CD8-positive, alpha-beta memory T cell (primary cell): ENCODE data around the gene PCAT6. TPM values are rescaled to one million over a fixed set of nuclear protein-coding genes. Genes with fewer than 3 reads are reported as not detected.
A peak's percentile ranks its signal among the peaks of the same experiment; 100 is the strongest.

Experiments used
- CTCF ChIA-PET: fragments of 350-600 bp; sonication (Branson Sonifier 250); formaldehyde crosslinking; loops from one replicate; lab custom pipeline; 2021; ENCODE audit warnings: antibody characterized with exemption; lab: Charles Lee
- POLR2A ChIA-PET: fragments of 350-600 bp; sonication (Branson Sonifier 250); formaldehyde crosslinking; loops from one replicate; lab custom pipeline; 2021; ENCODE audit warnings: antibody characterized with exemption; lab: Charles Lee
- DNase-seq, 5 donors: peaks; one replicate each; pipeline versions ENCODE4 v3.0.0 to v3.0.0-alpha.2; 2020 to 2022; ENCODE audit warnings: mixed read lengths in 1 of 5
- H3K27ac ChIP-seq: one replicate; pipeline ENCODE4 v1.7.0; 2013; ENCODE audit warnings: low read depth, mild to moderate bottlenecking, low read length, moderate library complexity
- H3K27me3 ChIP-seq: 2 replicates; pipeline ENCODE4 v1.7.0; 2013; ENCODE audit warnings: low read length, mild to moderate bottlenecking; ENCODE audit not compliant: insufficient read depth, poor library complexity, severe bottlenecking
- H3K36me3 ChIP-seq: 2 replicates; pipeline ENCODE4 v1.7.0; 2013; ENCODE audit warnings: mild to moderate bottlenecking, low read length, moderate library complexity; ENCODE audit not compliant: insufficient read depth
- H3K4me1 ChIP-seq: 2 replicates; pipeline ENCODE4 v1.7.0; 2013; ENCODE audit warnings: mild to moderate bottlenecking, low read length, moderate library complexity; ENCODE audit not compliant: insufficient read depth
- H3K4me3 ChIP-seq: 2 replicates; pipeline ENCODE4 v1.7.0; 2013; ENCODE audit warnings: mild to moderate bottlenecking, low read length
- H3K9me3 ChIP-seq: 2 replicates; pipeline ENCODE4 v1.7.0; 2013; ENCODE audit warnings: mild to moderate bottlenecking, low read length
- H3K27ac Mint-ChIP-seq, 8 donors: one replicate each; pipeline ENCODE4 v1.8.0; 2020 to 2021; ENCODE audit warnings: mixed read lengths in 8 of 8, mild to moderate bottlenecking in 6 of 8, inconsistent platforms in 3 of 8, moderate library complexity in 3 of 8
- H3K27me3 Mint-ChIP-seq, 2 donors: one replicate each; pipeline ENCODE4 v1.8.0; 2020 to 2021; ENCODE audit warnings: mixed read lengths in 2 of 2, mild to moderate bottlenecking in 1 of 2, moderate library complexity in 1 of 2
- H3K36me3 Mint-ChIP-seq, 3 donors: one replicate each; pipeline ENCODE4 v1.8.0; 2020 to 2021; ENCODE audit warnings: mixed read lengths in 3 of 3, inconsistent platforms in 1 of 3, mild to moderate bottlenecking in 1 of 3
- H3K4me1 Mint-ChIP-seq, 3 donors: one replicate each; pipeline ENCODE4 v1.8.0; 2020 to 2021; ENCODE audit warnings: mixed read lengths in 3 of 3, inconsistent platforms in 1 of 3, mild to moderate bottlenecking in 1 of 3
- H3K4me3 Mint-ChIP-seq, 7 donors: one replicate each; pipeline ENCODE4 v1.8.0; 2020 to 2021; ENCODE audit warnings: mixed read lengths in 7 of 7, mild to moderate bottlenecking in 6 of 7, moderate library complexity in 4 of 7, inconsistent platforms in 2 of 7
- H3K9me3 Mint-ChIP-seq, 5 donors: one replicate each; pipeline ENCODE4 v1.8.0; 2020 to 2022; ENCODE audit warnings: mixed read lengths in 5 of 5, mild to moderate bottlenecking in 3 of 5, moderate library complexity in 2 of 5, inconsistent platforms in 1 of 5
- polyA plus RNA-seq: library from polyadenylated mRNA; unstranded; fragments of 300-500 nt; fragmentation: Illumina TruSeq; gene quantifications from one replicate; pipeline ENCODE4 v1.2.3, GENCODE V29; 2021
- total RNA-seq, 2 experiments: library from RNA; stranded (reverse); gene quantifications; one replicate each; pipeline ENCODE4 v1.2.3, GENCODE V29; 2021

The PCAT6 gene
- total and polyA plus RNA-seq, 3 experiments from 2014 or later, result 0.51 to 0.56 TPM; not detected in 1

- H3K4me1 ChIP-seq, result peaks cover 5% of the 10 kb centered on the region
- Mint-ChIP-seq H3K4me3 (no peak overlapping the region), H3K9me3 (no peaks in the 10 kb centered on the region), H3K36me3 (no peaks in the 10 kb centered on the region), H3K27ac (no peak overlapping the region), H3K4me1 (peaks cover 12 to 21% (median 17%) of the 10 kb centered on the region in 3 donors), H3K27me3 (peaks cover 13 to 22% of the 10 kb centered on the region in 2 donors)
- DNase-seq, result no peak
- POLR2A ChIA-PET, result no interaction called here
- H3K27me3 ChIP-seq, result peaks cover 10% of the 10 kb centered on the region
- H3K4me3 ChIP-seq, result no peak overlapping the region
- no peaks in the 10 kb centered on the region for H3K36me3 ChIP-seq
- no peaks in the 10 kb centered on the region for H3K9me3 ChIP-seq
- H3K27ac ChIP-seq, result no peak overlapping the region
- CTCF ChIA-PET, result no interaction called here
Observed at GRCh38 chr1:202857136-202857610, 46.4 kb downstream of the PCAT6 start.

- DNase-seq, result no peak
- H3K36me3 ChIP-seq, result no peaks in the 10 kb centered on the region
- Mint-ChIP-seq H3K27me3 (peaks cover 17 to 33% of the 10 kb centered on the region in 2 donors), H3K27ac (no peak overlapping the region), H3K9me3 (no peaks in the 10 kb centered on the region), H3K4me3 (no peak overlapping the region), H3K36me3 (no peaks in the 10 kb centered on the region), H3K4me1 (peaks cover 12 to 22% (median 19%) of the 10 kb centered on the region in 3 donors)
- H3K9me3 ChIP-seq, result no peaks in the 10 kb centered on the region
- no peak overlapping the region for H3K4me3 ChIP-seq
- POLR2A ChIA-PET, result no interaction called here
- H3K27ac ChIP-seq, result no peak overlapping the region
- peaks cover 15% of the 10 kb centered on the region for H3K27me3 ChIP-seq
- CTCF ChIA-PET, result no interaction called here
- H3K4me1 ChIP-seq, result peaks cover 5% of the 10 kb centered on the region
Observed at GRCh38 chr1:202858331-202858730, 47.6 kb downstream of the PCAT6 start.

- no peak for DNase-seq
- H3K4me3 ChIP-seq, result no peak overlapping the region
- peaks cover 15% of the 10 kb centered on the region for H3K27me3 ChIP-seq
- H3K4me1 Mint-ChIP-seq, result peaks cover 12 to 22% (median 19%) of the 10 kb centered on the region in 3 donors
- no peak overlapping the region for H3K27ac Mint-ChIP-seq
- no peaks in the 10 kb centered on the region for H3K9me3 Mint-ChIP-seq
- H3K27me3 Mint-ChIP-seq, result peaks cover 19 to 38% of the 10 kb centered on the region in 2 donors
- H3K27ac ChIP-seq, result no peak overlapping the region
- peaks cover 5% of the 10 kb centered on the region for H3K4me1 ChIP-seq
- H3K9me3 ChIP-seq, result no peaks in the 10 kb centered on the region
- no peak overlapping the region for H3K4me3 Mint-ChIP-seq
- H3K36me3 Mint-ChIP-seq, result no peaks in the 10 kb centered on the region
- POLR2A ChIA-PET, result no interaction called here
- no peaks in the 10 kb centered on the region for H3K36me3 ChIP-seq
- CTCF ChIA-PET, result no interaction called here
Observed at GRCh38 chr1:202858789-202859414, 48.1 kb downstream of the PCAT6 start.

DNA sequence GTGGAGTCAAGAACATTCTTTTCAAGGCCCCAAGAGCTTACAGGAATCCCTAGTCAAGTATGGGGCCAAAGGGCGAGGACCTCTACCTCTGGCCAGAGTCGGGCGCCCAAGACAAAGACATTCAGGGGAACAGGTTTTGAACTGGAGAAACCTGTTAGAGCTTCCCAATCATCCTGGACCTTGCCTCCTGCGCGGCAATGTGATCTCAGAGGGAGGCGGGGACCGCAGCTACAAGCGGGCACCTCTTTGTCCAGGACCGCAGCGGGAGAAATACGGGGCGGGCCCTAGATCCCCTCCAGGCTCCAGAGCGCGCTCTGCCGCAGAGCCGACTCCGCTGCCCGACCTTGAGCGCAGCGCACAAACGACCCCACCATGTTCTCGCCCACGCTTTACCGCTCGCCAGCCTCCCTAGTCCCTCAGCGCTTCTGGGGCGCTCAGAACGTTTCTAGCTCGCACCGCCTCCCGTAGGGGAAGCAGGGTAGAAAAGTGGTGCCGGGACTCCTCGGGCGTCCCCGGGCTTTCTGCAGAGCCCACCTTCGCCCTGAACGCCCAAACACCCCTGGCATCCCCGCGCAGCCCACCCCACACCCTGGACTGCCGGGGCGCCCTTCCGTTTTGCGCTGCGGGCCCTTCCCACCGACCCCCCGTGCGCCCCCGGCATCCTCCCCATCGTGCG, 50.1 kb downstream of the PCAT6 start:
- DNase-seq, result peak in 1 of 5 donors; percentile 7
- Mint-ChIP-seq H3K27ac (no peak overlapping the region), H3K36me3 (no peaks in the 10 kb centered on the region)

More for the DNA sequence above, 50.1 kb downstream of the PCAT6 start:
- Histone ChIP-seq H3K27me3 (peaks cover 15% of the 10 kb centered on the region), H3K27ac (no peak overlapping the region), H3K4me3 (peak overlapping the region; percentile 61), H3K4me1 (peaks cover 5% of the 10 kb centered on the region), H3K9me3 (no peaks in the 10 kb centered on the region), H3K36me3 (no peaks in the 10 kb centered on the region)
- peaks cover 12 to 22% (median 19%) of the 10 kb centered on the region in 3 donors for H3K4me1 Mint-ChIP-seq
- H3K9me3 Mint-ChIP-seq, result no peaks in the 10 kb centered on the region
- POLR2A ChIA-PET, result no interaction called here
- H3K4me3 Mint-ChIP-seq, result peak overlapping the region; percentile 61 to 91 (median 81)
- CTCF ChIA-PET, result interaction anchor here (1.5 kb wide), 1 partner anchor 9 kb away, joined by 3 read pairs; no protein-coding TSS in a partner anchor
- H3K27me3 Mint-ChIP-seq, result peaks cover 27 to 57% of the 10 kb centered on the region in 2 donors

Other genes with a start within 250 kb of the PCAT6 start
- gene SYT2, start 100.5 kb upstream of the PCAT6 start, total RNA-seq, result not detected
- gene SYT2, start 100.5 kb upstream of the PCAT6 start, polyA plus RNA-seq, result not detected
- 10 to 100 TPM; 18.6 to 22.7 TPM for gene KDM5B, start 2.5 kb upstream of the PCAT6 start, total RNA-seq
- 14.2 TPM for gene KDM5B, start 2.5 kb upstream of the PCAT6 start, polyA plus RNA-seq
- 10 to 100 TPM; 13.9 to 14.0 TPM for gene RABIF, start 78.2 kb downstream of the PCAT6 start, total RNA-seq
- gene RABIF, start 78.2 kb downstream of the PCAT6 start, polyA plus RNA-seq, result 22.2 TPM
- gene KLHL12, start 116.3 kb downstream of the PCAT6 start, total RNA-seq, result 10 to 100 TPM; 40.2 to 40.9 TPM
- gene KLHL12, start 116.3 kb downstream of the PCAT6 start, polyA plus RNA-seq, result 21.2 TPM
- gene ADIPOR1, start 147.4 kb downstream of the PCAT6 start, total RNA-seq, result 10 to 100 TPM; 91.0 to 95.4 TPM
- 104 TPM for gene ADIPOR1, start 147.4 kb downstream of the PCAT6 start, polyA plus RNA-seq
- gene CYB5R1, start 156.3 kb downstream of the PCAT6 start, total RNA-seq, result 10 to 100 TPM; 23.9 to 26.0 TPM
- 52.7 TPM for gene CYB5R1, start 156.3 kb downstream of the PCAT6 start, polyA plus RNA-seq
- gene TMEM183A, start 196.4 kb downstream of the PCAT6 start, total RNA-seq, result 10 to 100 TPM; 76.9 to 77.2 TPM
- 55.4 TPM for gene TMEM183A, start 196.4 kb downstream of the PCAT6 start, polyA plus RNA-seq
- 1 to 10 TPM; 1.2 to 1.5 TPM for gene PPFIA4, start 215.5 kb downstream of the PCAT6 start, total RNA-seq
- gene PPFIA4, start 215.5 kb downstream of the PCAT6 start, polyA plus RNA-seq, result not detected